ENCODE measurements around the gene KCNJ8. TPM values are rescaled to one million over a fixed set of nuclear protein-coding genes. Genes with fewer than 3 reads are reported as not detected.

The KCNJ8 gene
- total RNA-seq, 2 donors from 2014 or later, result not detected

- Mint-ChIP-seq H3K4me3 (no peak overlapping the region), H3K36me3 (ENCODE audit: insufficient read depth in 2 of 2) (no peaks in the 10 kb centered on the region), H3K9me3 (no peaks in the 10 kb centered on the region), H3K27ac (no peak overlapping the region), H3K4me1 (ENCODE audit: low read depth) (no peaks in the 10 kb centered on the region), H3K27me3 (ENCODE audit: low read depth) (peaks cover 11% of the 10 kb centered on the region)
- ATAC-seq (replicated peaks in 1 of 2) (no peak), DNase-seq (no peak)
These were observed 48.8 kb downstream of the KCNJ8 start for GRCh38 chr12:21725731-21726130.

- ATAC-seq (replicated peaks in 1 of 2) (no peak), DNase-seq (no peak)
- H3K27me3 Mint-ChIP-seq (ENCODE audit: low read depth), result peaks cover 9% of the 10 kb centered on the region
- H3K36me3 Mint-ChIP-seq (ENCODE audit: insufficient read depth in 2 of 2), result no peaks in the 10 kb centered on the region
- H3K4me1 Mint-ChIP-seq (ENCODE audit: low read depth), result no peaks in the 10 kb centered on the region
- H3K9me3 Mint-ChIP-seq, result no peaks in the 10 kb centered on the region
- no peak overlapping the region for H3K27ac Mint-ChIP-seq
- no peak overlapping the region for H3K4me3 Mint-ChIP-seq
These were observed 55.4 kb downstream of the KCNJ8 start for GRCh38 chr12:21718944-21719650.

- DNase-seq, result no peak
- Mint-ChIP-seq H3K9me3 (no peaks in the 10 kb centered on the region), H3K36me3 (ENCODE audit: insufficient read depth in 2 of 2) (no peaks in the 10 kb centered on the region), H3K27me3 (ENCODE audit: low read depth) (peaks cover 9% of the 10 kb centered on the region), H3K4me3 (no peak overlapping the region), H3K4me1 (ENCODE audit: low read depth) (no peaks in the 10 kb centered on the region), H3K27ac (no peak overlapping the region)
- no peak for ATAC-seq (replicated peaks in 1 of 2)
These were observed 56.1 kb downstream of the KCNJ8 start for GRCh38 chr12:21718403-21718802.

GRCh38 chr12:21717767-21718166 lies 56.7 kb downstream of the KCNJ8 start:
- H3K9me3 Mint-ChIP-seq, result no peaks in the 10 kb centered on the region
- DNase-seq, result no peak
- no peak for ATAC-seq (replicated peaks in 1 of 2)
- peaks cover 9% of the 10 kb centered on the region for H3K27me3 Mint-ChIP-seq (ENCODE audit: low read depth)
- H3K4me1 Mint-ChIP-seq (ENCODE audit: low read depth), result no peaks in the 10 kb centered on the region
- H3K4me3 Mint-ChIP-seq, result no peak overlapping the region
- H3K36me3 Mint-ChIP-seq (ENCODE audit: insufficient read depth in 2 of 2), result no peaks in the 10 kb centered on the region
- no peak overlapping the region for H3K27ac Mint-ChIP-seq

GRCh38 chr12:21715386-21715785 lies 59.1 kb downstream of the KCNJ8 start:
- ATAC-seq (replicated peaks in 1 of 2) (no peak), DNase-seq (no peak)
- Mint-ChIP-seq H3K27me3 (ENCODE audit: low read depth) (peaks cover 9% of the 10 kb centered on the region), H3K4me3 (no peak overlapping the region), H3K36me3 (ENCODE audit: insufficient read depth in 2 of 2) (no peaks in the 10 kb centered on the region), H3K9me3 (no peaks in the 10 kb centered on the region), H3K27ac (no peak overlapping the region), H3K4me1 (ENCODE audit: low read depth) (no peaks in the 10 kb centered on the region)

Other genes with a start within 250 kb of the KCNJ8 start
- gene SPX, start 248.4 kb downstream of the KCNJ8 start, total RNA-seq, result 1 to 10 TPM; 1.6 to 2.8 TPM
- gene GYS2, start 169.9 kb downstream of the KCNJ8 start, total RNA-seq, result not detected
- 1,000 to 10,000 TPM; 1,381 to 1,488 TPM for gene LDHB, start 116.9 kb downstream of the KCNJ8 start, total RNA-seq
- under 1 TPM; 0.05 to 0.19 TPM for gene ABCC9, start 166.7 kb upstream of the KCNJ8 start, total RNA-seq